HepG2 (cell line): ENCODE data around the gene MCRS1.
"Not testable (repeated sequence)": the region's sequence is repeated elsewhere in the genome, so short reads cannot be mapped to it uniquely, and the experiment has no call there.

Experiments
- KLF12 ChIP-seq: sonication (generic); formaldehyde crosslinking; IDR thresholded peaks from 2 replicates; pipeline ENCODE4 v1.4.0; 2020; ENCODE audit warnings: missing genetic modification reagents, borderline replicate concordance
- TCF7L2 ChIP-seq: IDR thresholded peaks from 2 replicates; pipeline ENCODE4 v1.6.1; 2011; ENCODE audit warnings: mild to moderate bottlenecking, low read depth, low read length, moderate library complexity
- ZNF274 ChIP-seq: sonication (generic); formaldehyde crosslinking; IDR thresholded peaks from 2 replicates; pipeline ENCODE4 v1.5.1; 2020; ENCODE audit warnings: mild to moderate bottlenecking, missing genetic modification reagents
- TF ChIP-seq, protein P1 (sequence below): sonication (generic); formaldehyde crosslinking; IDR thresholded peaks from 2 replicates; pipeline ENCODE4 v1.5.0; 2020; ENCODE audit warnings: mild to moderate bottlenecking, missing genetic modification reagents

DNA sequence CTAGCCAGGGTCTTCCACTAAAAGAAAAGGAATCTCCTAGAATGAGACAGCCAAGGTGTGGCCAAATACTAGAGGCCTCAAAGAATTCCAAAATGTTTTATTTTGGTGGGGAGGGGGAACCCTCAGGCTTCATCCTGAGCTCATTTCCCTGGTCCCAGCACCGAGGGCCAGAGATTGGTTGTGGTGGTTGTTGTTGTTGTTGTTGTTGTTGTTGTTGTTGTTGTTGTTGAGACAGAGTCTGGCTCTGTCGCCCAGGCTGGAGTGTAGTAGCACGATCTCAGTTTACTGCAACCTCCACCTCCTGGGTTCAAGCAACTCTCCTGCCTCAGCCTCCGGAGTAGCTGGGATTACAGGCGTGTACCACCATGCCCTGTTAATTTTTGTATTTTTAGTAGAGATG lies 33.8 kb downstream of the MCRS1 start:
- not testable (repeated sequence) for TF ChIP-seq ZNF274 (CRISPR knock-in tag); TCF7L2; KLF12 (CRISPR knock-in tag)
- TF ChIP-seq, protein P1, sequence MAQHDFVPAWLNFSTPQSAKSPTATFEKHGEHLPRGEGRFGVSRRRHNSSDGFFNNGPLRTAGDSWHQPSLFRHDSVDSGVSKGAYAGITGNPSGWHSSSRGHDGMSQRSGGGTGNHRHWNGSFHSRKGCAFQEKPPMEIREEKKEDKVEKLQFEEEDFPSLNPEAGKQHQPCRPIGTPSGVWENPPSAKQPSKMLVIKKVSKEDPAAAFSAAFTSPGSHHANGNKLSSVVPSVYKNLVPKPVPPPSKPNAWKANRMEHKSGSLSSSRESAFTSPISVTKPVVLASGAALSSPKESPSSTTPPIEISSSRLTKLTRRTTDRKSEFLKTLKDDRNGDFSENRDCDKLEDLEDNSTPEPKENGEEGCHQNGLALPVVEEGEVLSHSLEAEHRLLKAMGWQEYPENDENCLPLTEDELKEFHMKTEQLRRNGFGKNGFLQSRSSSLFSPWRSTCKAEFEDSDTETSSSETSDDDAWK (CRISPR knock-in tag) = not testable (repeated sequence)
